HG02852 (cell line): ENCODE data around the gene CHD1L.
"Not testable (repeated sequence)": the region's sequence is repeated elsewhere in the genome, so short reads cannot be mapped to it uniquely, and the experiment has no call there.

Experiments
- ATAC-seq: cut with Tn5 transposase; IDR thresholded peaks from one replicate; pipeline ENCODE4 v1.9.1; 2021; ENCODE audit warnings: mild to moderate bottlenecking, moderate library complexity; ENCODE audit not compliant: unreplicated experiment

CHD1L gene

DNA sequence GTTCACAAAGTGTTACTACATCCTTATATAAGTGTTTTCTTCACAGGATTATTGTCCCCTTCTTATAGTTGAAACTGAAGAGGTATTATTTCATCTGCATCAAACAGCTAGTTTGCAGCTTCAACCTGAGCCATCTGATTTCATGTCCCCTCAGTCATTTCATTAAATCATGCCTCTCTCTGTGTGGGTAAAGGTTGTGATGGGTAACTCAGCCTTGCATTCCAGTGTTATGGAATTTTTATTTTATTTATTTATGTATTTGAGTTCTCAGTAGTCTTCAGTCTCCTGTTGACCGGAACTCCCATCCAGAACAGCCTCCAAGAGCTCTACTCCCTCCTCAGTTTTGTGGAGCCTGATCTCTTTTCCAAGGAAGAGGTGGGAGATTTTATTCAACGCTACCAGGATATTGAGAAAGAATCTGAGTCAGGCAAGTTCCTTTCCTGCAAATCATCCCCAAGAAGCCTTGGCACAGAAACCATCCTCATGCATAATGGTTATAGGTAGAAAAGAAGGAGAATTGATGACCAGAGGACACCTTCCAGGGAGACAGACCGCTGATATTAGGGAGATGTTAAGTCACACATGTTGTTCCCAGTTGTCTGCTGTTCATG is 21.8 kb downstream of the CHD1L start:
- ATAC-seq, result no peak

DNA sequence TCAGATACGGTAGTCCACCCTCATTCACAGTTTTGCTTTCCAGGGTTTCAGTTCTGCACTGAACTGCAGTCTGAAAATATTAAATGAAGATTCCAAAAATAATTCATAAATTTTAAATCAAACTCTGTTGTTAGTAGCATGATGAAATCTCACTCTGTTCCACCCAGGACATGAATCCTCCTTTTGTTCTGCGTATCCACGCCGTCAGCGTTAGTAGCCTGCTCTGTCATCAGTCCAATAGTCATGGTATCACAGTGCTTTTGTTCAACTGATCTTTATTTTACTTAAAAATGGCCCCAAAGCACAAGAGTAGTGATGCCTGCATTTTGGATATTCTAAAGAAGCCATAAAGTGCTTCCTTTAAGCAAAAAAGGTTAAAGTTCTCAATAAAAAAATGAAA is 23.9 kb downstream of the CHD1L start:
- ATAC-seq, result no peak

DNA sequence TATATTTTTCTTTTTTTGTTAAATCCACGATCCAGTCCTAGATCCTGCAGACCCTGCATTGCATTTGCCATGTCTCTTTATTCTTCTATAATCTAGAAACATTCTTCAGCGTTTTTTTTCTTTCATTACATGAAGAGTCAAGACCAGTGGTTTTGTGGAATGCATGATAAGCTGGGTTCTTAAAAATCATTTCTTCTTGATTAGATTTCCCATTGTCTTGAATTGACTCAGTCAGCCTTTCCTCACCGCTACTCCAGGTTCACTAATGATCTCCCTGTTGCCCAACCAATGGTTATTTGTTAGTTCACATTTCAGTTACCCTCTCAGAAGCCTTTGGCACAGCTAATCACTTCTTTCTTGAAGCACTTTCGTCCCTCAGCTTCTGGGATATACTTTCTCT is 25.2 kb downstream of the CHD1L start:
- no peak for ATAC-seq

DNA sequence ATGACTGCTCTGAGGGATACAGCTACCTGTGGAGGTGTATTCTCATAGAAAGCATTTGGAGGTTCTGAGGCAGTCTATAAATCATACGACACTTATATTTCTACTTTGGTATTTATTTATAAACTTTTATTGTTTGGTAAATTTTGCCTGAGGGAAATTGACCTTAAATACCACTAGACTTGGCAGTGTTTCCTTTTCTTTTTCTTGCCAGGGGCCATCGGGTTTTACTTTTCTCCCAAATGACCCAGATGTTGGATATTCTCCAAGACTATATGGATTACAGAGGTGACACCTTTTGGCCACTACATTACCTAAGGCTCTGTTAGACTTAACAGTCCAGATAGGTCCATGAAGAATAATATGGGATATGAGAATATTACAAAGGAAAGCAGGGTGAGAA is 28.2 kb downstream of the CHD1L start:
- ATAC-seq, result no peak

DNA sequence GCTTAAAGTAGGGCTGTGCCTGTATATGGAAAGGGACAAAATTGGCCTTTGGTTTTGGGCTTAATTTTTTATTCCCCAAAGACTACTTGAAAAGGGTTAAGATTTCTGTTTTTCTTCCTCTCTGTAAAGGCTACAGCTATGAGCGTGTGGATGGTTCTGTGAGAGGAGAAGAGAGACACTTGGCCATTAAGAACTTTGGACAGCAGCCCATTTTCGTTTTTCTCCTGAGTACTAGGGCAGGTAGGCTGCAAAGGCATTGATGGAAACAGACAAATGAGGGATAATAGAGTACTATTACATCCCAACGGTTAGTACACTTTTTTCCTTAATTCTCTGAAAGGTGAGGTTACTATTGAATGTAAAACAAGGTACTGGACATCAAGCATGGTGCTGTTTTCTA is 29.6 kb downstream of the CHD1L start:
- no peak for ATAC-seq

DNA sequence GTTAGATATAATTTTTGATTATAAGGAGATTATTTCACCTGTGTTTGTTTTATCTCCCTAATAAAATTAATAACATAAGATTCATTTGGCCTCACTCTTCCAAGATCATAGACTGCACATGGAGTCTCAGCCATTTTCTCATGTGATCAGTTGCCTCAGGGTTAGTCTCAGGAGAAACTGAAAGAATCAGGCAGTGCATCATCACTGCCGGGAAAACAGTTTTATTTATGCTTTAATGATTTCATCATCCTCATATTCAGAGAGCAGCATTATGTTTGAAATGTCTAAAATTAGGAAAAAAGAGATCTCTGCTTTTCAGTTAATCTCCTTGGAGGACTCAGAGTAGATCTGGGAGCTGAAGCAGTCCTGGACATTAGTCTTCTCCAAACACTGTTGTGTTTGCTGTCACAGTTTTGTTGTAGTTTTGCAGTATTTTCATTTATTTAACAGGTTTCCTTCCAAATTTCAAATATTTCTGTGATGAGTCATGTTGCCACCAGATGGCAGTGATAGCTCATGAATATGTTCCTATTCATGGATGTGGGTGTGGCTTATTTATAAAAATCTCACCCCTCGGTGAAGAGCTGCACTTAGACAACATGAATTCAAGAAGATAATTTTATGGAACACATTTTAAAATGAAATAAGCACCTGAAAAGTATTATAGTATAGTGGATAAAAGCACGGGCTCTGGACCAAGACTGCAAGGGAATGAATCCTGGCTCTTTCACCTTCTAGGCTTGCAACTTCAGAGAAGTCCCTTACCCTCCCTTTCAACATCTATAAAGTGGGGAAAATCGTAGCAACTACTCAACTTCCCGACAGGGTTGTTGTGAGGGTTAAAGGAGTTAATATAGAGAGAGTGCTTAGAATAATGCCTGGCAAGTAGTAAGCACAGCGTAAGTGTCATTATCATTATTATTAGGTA is 31.2 kb downstream of the CHD1L start:
- ATAC-seq, result no peak

DNA sequence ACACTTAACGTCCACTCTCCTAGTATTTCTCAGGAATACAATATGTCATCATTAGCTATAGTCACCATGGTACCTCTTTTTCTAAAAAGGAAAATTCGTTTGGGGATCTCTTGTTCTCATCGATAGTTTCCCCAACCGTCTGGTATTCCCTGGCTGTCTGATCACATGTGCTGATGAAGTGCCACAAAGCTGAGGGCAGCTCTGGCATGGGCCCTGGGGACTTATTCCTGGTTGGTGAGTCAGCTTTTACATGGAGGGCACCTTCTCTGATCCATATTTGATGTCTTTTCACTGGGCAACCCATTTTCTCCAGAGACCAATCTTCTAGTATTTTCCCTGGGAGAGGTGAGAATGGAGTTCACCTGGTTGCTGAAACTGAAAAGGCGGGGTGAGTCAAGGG is 39.5 kb downstream of the CHD1L start:
- no peak for ATAC-seq

DNA sequence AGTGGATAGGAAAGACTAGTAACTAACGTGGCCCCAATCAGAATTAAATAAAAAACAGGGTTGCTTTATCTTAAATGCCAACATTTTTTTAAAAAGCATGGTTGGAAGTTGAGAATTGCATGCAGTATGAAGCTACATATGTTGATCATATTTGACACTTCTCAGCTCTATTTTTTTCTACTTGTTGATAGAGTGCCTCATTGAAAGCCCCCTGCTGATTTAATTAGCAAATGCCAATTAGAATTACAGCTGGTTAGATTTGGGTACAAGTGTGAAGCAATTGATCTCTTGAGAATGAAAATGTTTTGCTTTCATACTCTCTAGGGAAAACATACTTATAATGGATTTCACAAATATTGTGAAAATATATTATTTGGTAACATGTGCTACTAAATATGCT is 40.5 kb downstream of the CHD1L start:
- ATAC-seq, result no peak

DNA sequence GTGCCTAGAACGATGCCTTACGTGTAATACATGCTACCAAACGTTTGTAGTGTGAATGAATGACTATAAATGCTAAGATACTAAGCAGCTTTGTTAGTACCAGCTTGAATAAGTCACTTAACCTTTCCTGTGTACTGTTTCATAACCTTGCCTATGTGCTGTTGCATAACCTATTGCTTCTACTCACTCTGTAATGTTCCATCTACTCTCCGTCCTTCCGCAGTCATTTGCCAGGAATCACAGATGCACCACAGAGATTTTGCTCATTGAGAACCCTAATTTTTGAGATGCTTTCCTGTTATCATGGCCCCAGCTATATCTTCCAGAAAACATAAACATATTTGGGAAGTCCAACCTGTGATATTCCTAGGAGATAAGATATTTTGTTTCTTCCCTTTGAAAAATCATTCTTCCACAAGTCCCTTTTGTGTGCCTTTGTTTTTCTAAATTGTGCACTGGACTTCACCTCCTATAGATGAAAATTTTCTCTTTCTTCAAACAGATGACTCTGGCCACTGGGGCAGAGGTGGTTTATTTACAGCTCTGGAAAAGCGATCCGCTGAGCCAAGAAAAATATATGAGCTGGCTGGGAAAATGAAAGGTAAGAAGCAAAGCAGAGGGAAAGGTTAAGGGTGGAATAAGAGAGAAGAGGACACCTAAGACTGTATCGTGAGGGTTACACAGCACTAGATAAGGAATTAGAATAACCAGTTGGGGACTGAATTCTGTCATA is 44.8 kb downstream of the CHD1L start:
- no peak for ATAC-seq

DNA sequence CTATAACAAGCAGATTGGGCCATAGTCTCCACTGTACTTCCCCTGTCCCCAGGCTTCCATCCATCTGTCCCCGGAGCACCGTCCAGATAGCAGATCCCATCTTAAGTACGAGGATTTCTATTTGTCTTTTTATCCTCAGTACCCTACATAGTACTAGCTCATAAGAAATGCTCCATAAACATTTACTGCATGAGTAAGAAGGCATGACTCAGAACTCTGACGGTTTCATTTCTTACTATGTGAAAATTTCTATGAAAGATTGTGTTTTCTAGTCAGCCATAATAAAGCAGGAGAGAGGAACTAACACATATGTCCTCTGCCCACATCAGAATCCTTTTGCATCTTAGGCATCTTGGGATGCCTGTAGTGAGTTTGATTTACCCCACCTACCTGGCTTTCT is 49.5 kb downstream of the CHD1L start:
- ATAC-seq, result no peak

DNA sequence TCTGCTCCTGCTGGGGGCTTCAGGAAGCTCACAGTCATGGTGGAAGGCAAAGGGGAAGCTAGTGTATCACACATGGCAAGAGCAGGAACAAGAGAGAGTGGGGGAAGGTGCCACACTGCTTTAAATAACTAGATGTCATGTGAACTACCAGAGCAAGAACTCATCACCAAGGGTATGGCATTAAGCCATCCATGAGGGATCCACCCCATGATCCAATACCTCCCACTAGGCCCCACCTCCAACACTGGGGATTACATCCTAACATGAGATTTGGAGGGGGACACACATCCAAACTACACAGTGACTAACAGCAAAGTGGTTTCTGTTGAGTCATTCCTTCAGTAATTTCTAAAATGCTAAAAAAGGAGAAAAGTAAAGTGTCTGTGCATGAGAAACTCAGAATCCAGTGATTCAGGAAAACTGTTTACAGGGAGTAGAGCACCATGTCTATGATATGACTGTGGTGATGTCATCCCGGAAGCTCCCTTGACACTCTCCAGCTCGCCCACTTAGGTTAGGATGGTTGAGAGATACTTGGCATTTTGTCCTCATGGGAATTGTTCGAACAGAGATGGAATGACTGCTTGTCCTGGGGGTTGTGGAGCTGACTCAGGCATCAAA is 50.3 kb downstream of the CHD1L start:
- no peak for ATAC-seq

DNA sequence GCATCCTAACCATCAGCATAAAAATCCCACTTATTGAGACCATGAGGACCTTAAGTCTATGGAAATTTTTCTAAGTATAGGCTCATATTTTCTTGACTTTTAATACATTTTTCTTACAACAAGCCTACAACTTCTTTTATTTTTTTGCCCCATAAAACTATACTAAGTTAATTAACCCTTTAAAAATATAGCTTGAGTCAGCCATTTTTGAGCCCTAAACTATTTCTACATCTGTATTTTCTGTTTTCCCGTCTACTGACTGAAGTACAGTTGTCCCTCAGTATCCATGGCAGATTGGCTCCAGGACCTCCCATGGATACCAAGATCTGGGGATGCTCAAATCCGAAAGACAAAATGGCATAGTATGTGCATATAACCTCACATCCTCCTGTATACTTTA is 55.0 kb downstream of the CHD1L start:
- no peak for ATAC-seq

DNA sequence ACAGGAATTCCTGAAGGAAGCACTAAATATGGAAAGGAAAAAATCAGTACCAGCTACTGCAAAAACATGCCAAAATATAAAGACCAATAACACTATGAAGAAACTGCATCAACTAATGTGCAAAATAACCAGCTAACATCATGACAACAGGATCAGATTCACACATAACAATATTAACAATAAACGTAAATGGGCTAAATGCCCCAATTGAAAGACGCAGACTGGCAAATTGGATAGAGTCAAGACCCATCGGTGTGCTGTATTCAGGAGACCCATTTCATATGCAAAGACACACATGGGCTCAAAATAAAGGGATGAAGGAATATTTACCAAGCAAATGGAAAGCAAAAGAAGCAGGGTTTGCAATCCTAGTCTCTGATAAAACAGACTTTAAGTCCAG is 63.3 kb downstream of the CHD1L start:
- not testable (repeated sequence) for ATAC-seq

DNA sequence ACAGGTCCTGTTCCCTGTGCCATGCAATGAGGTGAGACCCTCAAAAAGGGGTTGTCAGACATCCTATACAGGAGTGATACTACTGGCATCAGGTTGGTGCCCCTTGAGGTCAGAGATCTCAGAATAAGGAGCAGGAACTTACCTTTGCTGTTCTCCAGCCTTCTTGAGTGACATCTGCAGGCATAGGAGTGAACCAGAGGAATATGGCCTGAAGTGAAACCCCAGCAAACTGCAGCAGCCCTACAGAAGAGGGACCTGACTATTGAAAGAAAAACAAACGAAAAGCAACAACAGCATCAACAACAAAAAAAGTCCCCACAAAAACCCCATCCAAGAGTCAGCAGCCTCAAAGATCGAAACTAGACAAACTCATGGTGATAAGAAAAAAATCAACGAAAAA is 74.5 kb downstream of the CHD1L start:
- ATAC-seq, result no peak

DNA sequence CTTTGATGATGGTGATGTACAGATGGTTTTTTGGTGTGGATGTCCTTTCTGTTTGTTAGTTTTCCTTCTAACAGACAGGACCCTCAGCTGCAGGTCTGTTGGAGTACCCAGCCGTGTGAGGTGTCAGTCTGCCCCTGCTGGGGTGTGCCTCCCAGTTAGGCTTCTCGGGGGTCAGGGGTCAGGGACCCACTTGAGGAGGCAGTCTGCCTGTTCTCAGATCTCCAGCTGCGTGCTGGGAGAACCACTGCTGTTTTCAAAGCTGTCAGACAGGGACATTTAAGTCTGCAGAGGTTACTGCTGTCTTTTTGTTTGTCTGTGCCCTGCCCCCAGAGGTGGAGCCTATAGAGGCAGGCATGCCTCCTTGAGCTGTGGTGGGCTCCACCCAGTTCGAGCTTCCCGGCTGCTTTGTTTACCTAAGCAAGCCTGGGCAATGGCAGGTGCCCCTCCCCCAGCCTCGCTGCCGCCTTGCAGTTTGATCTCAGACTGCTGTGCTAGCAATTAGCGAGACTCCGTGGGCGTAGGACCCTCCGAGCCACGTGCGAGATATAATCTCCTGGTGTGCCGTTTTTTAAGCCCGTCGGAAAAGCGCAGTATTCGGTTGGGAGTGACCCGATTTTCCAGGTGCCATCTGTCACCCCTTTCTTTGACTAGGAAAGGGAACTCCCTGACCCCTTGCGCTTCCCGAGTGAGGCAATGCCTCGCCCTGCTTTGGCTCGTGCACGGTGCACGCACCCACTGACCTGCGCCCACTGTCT is 84.6 kb downstream of the CHD1L start:
- not testable (repeated sequence) for ATAC-seq

DNA sequence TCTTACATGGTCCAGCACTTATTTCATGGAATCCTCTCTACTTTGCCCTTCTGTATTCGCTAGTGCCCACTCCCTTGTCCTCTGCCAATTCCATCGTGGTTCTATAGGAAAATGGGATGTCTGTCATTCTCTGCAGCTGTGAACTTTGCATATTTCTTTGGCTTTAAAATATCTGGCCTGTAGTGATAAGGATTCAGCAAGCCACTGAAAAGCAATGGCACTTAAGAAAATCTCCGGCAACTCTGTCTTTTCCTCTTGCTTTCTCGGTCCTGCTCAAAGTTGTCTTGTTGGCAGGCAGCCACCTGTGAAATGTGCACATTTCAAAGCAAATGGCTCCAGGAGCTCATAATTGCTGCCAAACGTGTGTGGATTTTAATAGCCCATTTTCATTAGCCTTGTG is 91.8 kb downstream of the CHD1L start:
- no peak for ATAC-seq

DNA sequence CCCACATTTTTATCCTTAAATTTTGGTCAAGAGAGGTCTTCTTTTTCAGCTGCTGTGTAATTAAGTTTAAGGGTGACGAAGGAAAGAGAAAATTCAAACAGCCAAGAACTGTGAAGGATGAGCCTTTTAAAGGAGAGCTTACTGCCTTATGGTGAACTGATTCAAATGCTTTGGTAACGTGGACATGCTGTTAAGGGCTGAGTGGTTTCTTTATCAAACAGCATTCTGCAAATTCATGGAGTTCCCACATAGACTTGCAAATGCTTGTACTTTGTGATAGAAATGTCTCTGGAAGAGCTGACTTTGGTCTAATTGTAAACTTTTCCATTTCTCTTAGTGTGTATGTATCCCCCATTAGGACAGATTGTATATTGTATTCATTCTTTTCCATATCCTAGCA is 93.8 kb downstream of the CHD1L start:
- ATAC-seq, result no peak

DNA sequence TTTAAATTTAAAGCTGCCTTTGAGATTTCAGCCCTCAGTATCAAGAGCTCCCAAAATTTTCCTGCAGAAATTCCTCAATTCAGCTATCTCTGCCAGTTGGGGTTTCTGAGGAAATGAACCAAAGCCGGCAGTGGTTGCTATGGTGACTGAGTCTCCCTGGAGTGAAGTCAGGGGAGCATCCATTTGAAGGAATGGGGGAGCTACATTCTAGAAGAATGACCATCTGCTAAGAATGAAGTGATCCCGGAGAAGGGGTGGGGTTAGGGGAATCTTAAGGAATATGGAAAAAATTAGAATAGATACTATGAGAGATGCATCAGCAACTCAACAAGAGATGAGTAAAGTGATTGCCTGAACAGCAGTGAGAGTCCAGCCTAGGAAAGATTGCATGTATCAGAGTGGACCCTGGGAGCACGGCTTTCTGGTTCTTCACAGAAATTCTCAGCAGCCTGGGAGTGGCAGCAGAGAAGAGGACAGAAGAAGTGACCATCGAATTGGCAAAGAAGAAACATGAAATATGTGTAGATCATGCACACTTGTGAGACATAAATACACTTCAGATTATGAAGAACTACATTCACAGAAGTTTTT is 94.7 kb downstream of the CHD1L start:
- no peak for ATAC-seq

DNA sequence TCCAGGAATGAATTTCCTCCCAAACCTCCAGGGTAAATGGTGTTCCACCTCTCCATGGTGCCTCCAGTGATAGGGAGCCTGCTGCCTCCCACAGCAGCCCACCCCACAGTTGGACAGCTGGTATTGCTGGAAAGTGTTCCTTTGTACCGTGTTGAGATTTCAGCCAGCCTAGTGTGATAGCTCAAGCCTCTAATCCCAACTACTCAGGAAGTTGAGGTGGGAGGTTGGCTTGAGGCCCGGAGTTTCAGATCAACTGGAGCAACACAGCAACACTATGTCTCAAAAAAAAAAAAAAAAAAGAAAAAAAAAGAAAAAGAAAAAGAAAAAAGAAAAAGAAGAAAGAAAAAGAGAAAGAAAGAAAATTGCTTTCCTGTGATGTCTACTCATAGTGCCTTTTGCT is 96.1 kb downstream of the CHD1L start:
- no peak for ATAC-seq

DNA sequence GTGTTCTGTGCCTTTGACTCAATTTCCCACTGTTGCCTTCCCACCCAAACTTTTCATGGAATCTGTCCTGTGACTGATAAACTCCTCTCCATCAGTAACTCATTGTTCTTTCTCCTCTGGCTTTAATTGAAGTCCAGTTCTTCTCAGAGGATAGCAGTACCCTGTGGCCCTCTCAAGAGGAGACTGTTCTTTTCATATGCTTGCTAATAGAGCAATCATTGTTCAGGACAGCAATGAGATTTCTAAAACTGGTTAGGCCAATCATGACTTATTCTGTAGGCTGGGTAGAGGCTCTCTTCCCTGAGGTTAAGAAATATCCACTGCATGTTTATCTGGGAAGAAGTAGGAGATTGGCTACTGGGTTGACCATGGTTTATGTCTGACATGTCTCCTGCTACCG is 98.8 kb downstream of the CHD1L start:
- ATAC-seq, result no peak
